SH-SY5Y (cell line): ENCODE results near the gene JAKMIP1.

Experiments used
- GATA2 ChIP-seq: IDR thresholded peaks from 2 replicates; pipeline ENCODE4 v1.6.1; 2011; ENCODE audit warnings: mild to moderate bottlenecking, low read depth, low read length
- GATA3 ChIP-seq: IDR thresholded peaks from 2 replicates; pipeline ENCODE4 v1.6.1; 2011; ENCODE audit warnings: low read depth, mild to moderate bottlenecking, low read length, moderate library complexity

DNA sequence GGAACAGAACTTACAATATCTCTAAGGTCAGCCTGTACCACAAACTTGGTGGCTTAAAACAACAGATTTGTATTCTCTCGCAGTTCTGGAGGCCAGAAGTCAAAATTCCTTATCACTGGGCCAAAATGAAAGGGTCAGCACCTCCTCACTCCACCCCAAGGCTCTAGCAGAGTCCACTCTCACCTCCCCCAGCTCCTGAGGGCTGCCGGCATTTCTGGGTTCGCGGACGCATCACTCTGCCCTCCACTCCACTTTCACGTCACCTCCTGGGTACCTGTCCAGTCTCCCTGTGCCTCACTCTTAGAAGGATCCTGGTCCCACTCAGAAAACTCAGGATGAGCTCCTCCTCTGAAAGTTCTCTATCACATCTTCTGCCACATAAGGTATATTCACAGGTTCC lies 34.6 kb downstream of the JAKMIP1 start:
- no peak for TF ChIP-seq GATA2
- no peak for TF ChIP-seq GATA3
